Endodermal cell (in vitro differentiated cells): Measurements from ENCODE around the gene C1orf105. TPM values are rescaled to one million over a fixed set of nuclear protein-coding genes. Genes with fewer than 3 reads are reported as not detected.

ENCODE experiments used
- DNase-seq: peaks from one replicate; pipeline ENCODE4 v3.0.0-alpha.2; 2017
- H3K27ac ChIP-seq: 2 replicates; pipeline ENCODE4 v1.5.1; 2013; ENCODE audit warnings: mild to moderate bottlenecking, low read depth, low read length, moderate library complexity
- H3K27me3 ChIP-seq: 2 replicates; pipeline ENCODE4 v1.6.1; 2013; ENCODE audit warnings: mild to moderate bottlenecking, low read length, moderate library complexity; ENCODE audit not compliant: insufficient read depth, control insufficient read depth, poor library complexity, severe bottlenecking
- H3K36me3 ChIP-seq: 2 replicates; pipeline ENCODE4 v1.7.0; 2013; ENCODE audit warnings: mild to moderate bottlenecking, low read length, moderate library complexity; ENCODE audit not compliant: control insufficient read depth, insufficient read depth
- H3K4me1 ChIP-seq: one replicate; pipeline ENCODE4 v1.7.0; 2013; ENCODE audit warnings: low read length; ENCODE audit not compliant: control insufficient read depth, insufficient read depth
- H3K4me3 ChIP-seq: 2 replicates; pipeline ENCODE4 v1.5.1; 2013; ENCODE audit warnings: mild to moderate bottlenecking, low read length, moderate library complexity
- H3K9ac ChIP-seq: 2 replicates; pipeline ENCODE4 v1.6.1; 2013; ENCODE audit warnings: mild to moderate bottlenecking, low read length, moderate library complexity; ENCODE audit not compliant: poor library complexity, severe bottlenecking; ENCODE audit errors: extremely low read depth
- H3K9me3 ChIP-seq: 2 replicates; pipeline ENCODE4 v1.6.1; 2013; ENCODE audit warnings: mild to moderate bottlenecking, low read length, moderate library complexity; ENCODE audit not compliant: control insufficient read depth
- H3K27ac Mint-ChIP-seq: 2 replicates; pipeline ENCODE4 v1.8.0; 2020; ENCODE audit warnings: mixed read lengths
- H3K27me3 Mint-ChIP-seq: 2 replicates; pipeline ENCODE4 v1.8.0; 2021; ENCODE audit warnings: mild to moderate bottlenecking, mixed read lengths; ENCODE audit not compliant: insufficient read depth
- H3K36me3 Mint-ChIP-seq: 2 replicates; pipeline ENCODE4 v1.8.0; 2020; ENCODE audit warnings: low read depth, mixed read lengths
- H3K4me1 Mint-ChIP-seq: 2 replicates; pipeline ENCODE4 v1.8.0; 2020; ENCODE audit warnings: mixed read lengths
- H3K4me3 Mint-ChIP-seq: 2 replicates; pipeline ENCODE4 v1.8.0; 2020; ENCODE audit warnings: mild to moderate bottlenecking, moderate library complexity, mixed read lengths
- H3K9me3 Mint-ChIP-seq: 2 replicates; pipeline ENCODE4 v1.8.0; 2020; ENCODE audit warnings: mild to moderate bottlenecking, mixed read lengths
- CTCF ChIP-seq: fragments of 200-600 bp; sonication (generic); conservative IDR thresholded peaks from 2 replicates; pipeline ENCODE4 v1.5.0; 2021; ENCODE audit warnings: antibody characterized with exemption, mild to moderate bottlenecking
- WGBS, 2 experiments: methylation state at CpG; one replicate each; pipeline versions ENCODE4 v1.1.5 to v1.1.7; 2013; ENCODE audit warnings: missing lambda C conversion rate in 2 of 2, mixed read lengths in 1 of 2; ENCODE audit not compliant: insufficient coverage in 1 of 2, insufficient read length in 1 of 2; 5-methylcytosine and 5-hydroxymethylcytosine counted together
- total RNA-seq, 2 donors: library from RNA; stranded (reverse); fragmentation: NEBNext Ultra II Directional in 1 of 2; extraction: Animal tissue kit (Norgen Biotek cat#: 25700) in 1 of 2; gene quantifications; 2 replicates in 1 of 2; 3 replicates in 1 of 2; pipeline ENCODE4 v1.2.1, GENCODE V29; 2021

Gene C1orf105
- total RNA-seq, 2 donors from 2014 or later = not detected

GRCh38 chr1:172469717-172470116, 49.2 kb downstream of the C1orf105 start:
- Mint-ChIP-seq H3K27me3 (peaks cover 2% of the 10 kb centered on the region), H3K36me3 (no peaks in the 10 kb centered on the region), H3K27ac (no peak overlapping the region), H3K4me1 (peaks cover 15% of the 10 kb centered on the region), H3K9me3 (no peaks in the 10 kb centered on the region), H3K4me3 (no peak overlapping the region)
- H3K4me1 ChIP-seq = no peaks in the 10 kb centered on the region
- H3K27ac ChIP-seq = no peak overlapping the region
- no peak overlapping the region for H3K4me3 ChIP-seq
- no peak for TF ChIP-seq CTCF
- no peak overlapping the region for H3K9ac ChIP-seq
- H3K27me3 ChIP-seq = peaks cover 11% of the 10 kb centered on the region
- no peaks in the 10 kb centered on the region for H3K36me3 ChIP-seq
- no peak for DNase-seq
- H3K9me3 ChIP-seq = no peaks in the 10 kb centered on the region
- 97% methylated on average over 3 of the region's 3 CpGs; no CpG with 5 or more reads in 1 of the 2 experiments for WGBS, 2 experiments

GRCh38 chr1:172470149-172470548, 49.7 kb downstream of the C1orf105 start:
- Histone ChIP-seq H3K36me3 (no peaks in the 10 kb centered on the region), H3K4me1 (no peaks in the 10 kb centered on the region), H3K9ac (no peak overlapping the region), H3K27me3 (peaks cover 11% of the 10 kb centered on the region), H3K9me3 (no peaks in the 10 kb centered on the region), H3K4me3 (no peak overlapping the region), H3K27ac (no peak overlapping the region)
- Mint-ChIP-seq H3K27me3 (peaks cover 2% of the 10 kb centered on the region), H3K27ac (no peak overlapping the region), H3K4me3 (no peak overlapping the region), H3K4me1 (peaks cover 15% of the 10 kb centered on the region), H3K9me3 (no peaks in the 10 kb centered on the region), H3K36me3 (no peaks in the 10 kb centered on the region)
- 89 to 94% methylated on average over 2 of the region's 2 CpGs for WGBS, 2 experiments
- DNase-seq = no peak
- no peak for TF ChIP-seq CTCF

- Histone ChIP-seq H3K27ac (no peak overlapping the region), H3K4me1 (no peaks in the 10 kb centered on the region), H3K27me3 (peaks cover 11% of the 10 kb centered on the region), H3K36me3 (no peaks in the 10 kb centered on the region), H3K9me3 (no peaks in the 10 kb centered on the region), H3K9ac (no peak overlapping the region), H3K4me3 (no peak overlapping the region)
- H3K27ac Mint-ChIP-seq = no peak overlapping the region
- DNase-seq = no peak
- H3K36me3 Mint-ChIP-seq = no peaks in the 10 kb centered on the region
- H3K4me3 Mint-ChIP-seq = no peak overlapping the region
- WGBS, 2 experiments = 100% methylated on average over 1 of the region's 1 CpG; no CpG with 5 or more reads in 1 of the 2 experiments
- no peak for TF ChIP-seq CTCF
- peaks cover 21% of the 10 kb centered on the region for H3K4me1 Mint-ChIP-seq
- no peaks in the 10 kb centered on the region for H3K9me3 Mint-ChIP-seq
- peaks cover 2% of the 10 kb centered on the region for H3K27me3 Mint-ChIP-seq
These were observed 51.2 kb downstream of the C1orf105 start for GRCh38 chr1:172471666-172472065.
